ENCODE results near the gene RFX8.

Gene RFX8

GRCh38 chr2:101386599-101387150 lies 88.2 kb downstream of the RFX8 start:
- no peak overlapping the region for H3K4me3 ChIP-seq (ENCODE audit: low read depth, low read length)
- TF ChIP-seq CTCF (IDR thresholded peaks at IDR 0.05; ENCODE audit: insufficient read depth, low read depth, low read length, missing control alignments) = no peak
- DNase-seq (ENCODE audit: low read depth) = no peak

DNA sequence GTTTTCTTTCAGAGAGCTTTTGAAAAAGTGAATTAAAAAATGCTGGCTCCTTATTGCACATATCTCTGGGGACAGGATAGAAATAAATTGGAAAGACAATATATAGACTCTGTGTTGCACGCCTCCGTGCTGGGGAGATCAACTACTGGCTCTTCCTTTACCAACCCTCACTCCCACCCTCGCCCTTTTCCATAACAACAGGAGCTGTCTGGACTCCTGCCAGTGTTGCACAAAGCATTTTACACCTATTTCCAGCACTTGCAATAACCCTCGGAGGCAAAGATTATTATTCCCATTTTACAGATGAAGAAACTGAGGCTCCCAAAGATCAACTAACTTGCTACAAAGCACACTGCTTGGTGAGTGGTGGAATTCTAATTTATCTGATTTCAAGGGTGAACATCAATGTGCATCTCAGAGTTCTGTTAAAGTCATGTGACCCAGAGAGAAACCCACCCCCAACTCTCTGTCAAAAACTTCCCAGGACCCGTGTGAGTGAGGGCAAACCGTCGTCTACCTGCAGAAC lies 91.8 kb downstream of the RFX8 start:
- no peak overlapping the region for H3K4me3 ChIP-seq (ENCODE audit: low read depth, low read length)
- TF ChIP-seq CTCF (IDR thresholded peaks at IDR 0.05; ENCODE audit: insufficient read depth, low read depth, low read length, missing control alignments) = no peak
- no peak for DNase-seq (ENCODE audit: low read depth)

DNA sequence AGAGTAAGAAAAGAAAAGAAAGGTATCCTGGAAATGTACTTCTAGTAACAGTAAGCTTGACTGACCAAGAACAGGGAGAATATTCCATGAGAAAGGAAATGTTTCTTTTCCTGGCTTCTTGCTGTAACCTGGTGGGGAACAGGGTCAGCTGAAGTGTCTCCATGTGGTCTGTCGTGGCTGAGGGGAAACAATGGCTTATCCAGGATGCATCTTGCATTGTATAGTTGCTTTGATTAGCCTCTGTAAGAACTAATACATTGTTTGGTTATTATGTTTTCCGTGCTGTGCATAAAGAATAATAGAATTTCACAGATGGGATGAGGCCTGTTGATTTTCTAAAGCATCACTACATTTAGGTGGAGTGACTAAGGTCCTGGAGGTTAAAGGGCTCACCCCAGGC lies 92.5 kb downstream of the RFX8 start:
- no peak for TF ChIP-seq CTCF (IDR thresholded peaks at IDR 0.05; ENCODE audit: insufficient read depth, low read depth, low read length, missing control alignments)
- H3K4me3 ChIP-seq (ENCODE audit: low read depth, low read length) = no peak overlapping the region
- DNase-seq (ENCODE audit: low read depth) = no peak

- H3K4me3 ChIP-seq (ENCODE audit: low read depth, low read length) = no peak overlapping the region
- no peak for DNase-seq (ENCODE audit: low read depth)
- no peak for TF ChIP-seq CTCF (IDR thresholded peaks at IDR 0.05; ENCODE audit: insufficient read depth, low read depth, low read length, missing control alignments)
Observed at GRCh38 chr2:101380376-101380775, 94.5 kb downstream of the RFX8 start.

- no peak overlapping the region for H3K4me3 ChIP-seq (ENCODE audit: low read depth, low read length)
- TF ChIP-seq CTCF (IDR thresholded peaks at IDR 0.05; ENCODE audit: insufficient read depth, low read depth, low read length, missing control alignments) = no peak
- no peak for DNase-seq (ENCODE audit: low read depth)
Observed at GRCh38 chr2:101379091-101379490, 95.8 kb downstream of the RFX8 start.

- H3K4me3 ChIP-seq (ENCODE audit: low read depth, low read length) = no peak overlapping the region
- no peak for DNase-seq (ENCODE audit: low read depth)
- TF ChIP-seq CTCF (IDR thresholded peaks at IDR 0.05; ENCODE audit: insufficient read depth, low read depth, low read length, missing control alignments) = no peak
Observed at GRCh38 chr2:101375653-101376052, 99.3 kb downstream of the RFX8 start.

Data from GM12865 (cell line).